K562 treated with DMSO at 1 percent for 48 hours (cell line): ENCODE results near the gene CAVIN1. TPM values are rescaled to one million over a fixed set of nuclear protein-coding genes. Genes with fewer than 3 reads are reported as not detected.

ENCODE experiments used
- total RNA-seq: library from RNA; unstranded; fragments of 300-600 nt; gene quantifications from 2 replicates; pipeline ENCODE4 v1.2.3, GENCODE V29; 2022; ENCODE audit warnings: low replicate concordance; ENCODE audit errors: extremely low read depth

The CAVIN1 gene, protein sequence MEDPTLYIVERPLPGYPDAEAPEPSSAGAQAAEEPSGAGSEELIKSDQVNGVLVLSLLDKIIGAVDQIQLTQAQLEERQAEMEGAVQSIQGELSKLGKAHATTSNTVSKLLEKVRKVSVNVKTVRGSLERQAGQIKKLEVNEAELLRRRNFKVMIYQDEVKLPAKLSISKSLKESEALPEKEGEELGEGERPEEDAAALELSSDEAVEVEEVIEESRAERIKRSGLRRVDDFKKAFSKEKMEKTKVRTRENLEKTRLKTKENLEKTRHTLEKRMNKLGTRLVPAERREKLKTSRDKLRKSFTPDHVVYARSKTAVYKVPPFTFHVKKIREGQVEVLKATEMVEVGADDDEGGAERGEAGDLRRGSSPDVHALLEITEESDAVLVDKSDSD
- not detected in 2 replicates for total RNA-seq

DNA sequence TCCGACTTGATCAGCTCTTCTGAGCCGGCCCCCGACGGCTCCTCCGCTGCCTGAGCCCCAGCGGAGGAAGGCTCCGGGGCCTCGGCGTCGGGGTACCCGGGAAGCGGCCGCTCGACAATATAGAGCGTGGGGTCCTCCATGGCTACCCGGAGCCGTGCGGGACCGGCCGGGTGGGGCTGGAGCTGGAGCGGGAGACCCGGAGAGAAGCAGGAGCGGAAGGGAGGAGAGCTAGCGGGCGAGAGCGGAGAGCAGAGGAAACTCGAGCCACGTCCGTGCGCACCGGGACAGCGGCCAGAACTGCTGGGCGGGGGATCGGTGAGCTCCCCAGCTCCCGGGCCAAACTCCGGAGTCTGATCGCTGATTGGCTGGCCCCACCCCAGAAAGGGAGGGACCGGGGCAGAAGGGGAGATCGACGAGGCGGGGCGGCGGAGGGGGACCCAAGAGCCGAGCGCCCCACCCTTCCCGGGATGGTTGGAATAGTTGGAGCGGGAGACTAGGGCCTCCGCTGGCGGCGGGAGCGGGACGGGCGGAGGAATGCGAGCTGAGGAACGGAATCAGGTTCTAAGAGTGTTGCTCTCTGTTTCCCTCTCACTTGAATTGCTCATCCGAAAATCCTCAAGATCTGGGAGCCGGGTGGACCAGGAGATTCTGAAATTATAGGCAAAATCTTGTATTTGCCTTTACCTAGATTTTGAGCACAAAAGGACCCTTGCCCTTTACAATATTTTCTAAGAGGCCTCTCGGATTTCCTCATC, at the start of gene CAVIN1:
CAVIN1 (minus strand) TSS at position 299 of the 755 bp plus-strand sequence; CDS start at position 140, 159 bp downstream.

DNA sequence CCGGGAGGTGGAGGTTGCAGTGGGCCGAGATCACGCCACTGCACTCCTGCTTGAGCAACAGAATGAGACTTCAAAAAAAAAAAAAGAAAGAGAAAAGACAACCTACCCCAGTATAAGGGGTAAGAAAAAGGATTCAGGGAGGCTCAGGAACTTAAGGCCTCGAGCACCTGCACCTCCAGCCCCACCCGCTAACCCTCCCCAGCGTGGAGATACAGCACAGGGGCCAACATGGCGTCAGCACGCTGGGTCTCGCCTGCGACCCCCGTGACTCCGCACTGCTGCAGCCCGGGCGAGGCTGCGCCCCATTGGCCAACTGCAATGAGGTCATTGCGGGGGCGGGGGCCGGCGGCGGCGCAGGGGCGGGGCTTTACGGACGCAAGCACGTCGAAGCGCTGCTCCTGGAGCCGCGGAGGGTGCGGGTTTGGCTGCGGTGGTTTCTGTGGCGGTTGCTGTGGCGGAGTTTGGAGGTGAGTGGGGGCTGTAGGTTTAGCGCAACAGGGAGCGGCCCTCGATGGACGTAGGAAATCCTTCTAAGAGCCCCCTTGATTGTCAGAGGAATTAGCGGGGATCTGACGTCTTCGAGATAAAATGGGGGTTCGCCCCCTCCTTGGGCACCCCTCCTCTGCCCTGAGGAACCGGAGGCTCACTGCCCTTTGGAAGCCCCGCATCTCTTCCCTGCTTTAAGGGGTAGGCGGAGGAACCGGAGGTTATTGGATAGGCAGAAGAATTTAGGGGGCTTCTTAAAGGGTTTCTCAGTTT, 35.6 kb upstream of the CAVIN1 start, which contains the start of gene ATP6V0A1:
ATP6V0A1 (plus strand) TSS at position 382 of the 759 bp plus-strand sequence. CDS start 2,017 bp downstream, outside the sequence.

DNA sequence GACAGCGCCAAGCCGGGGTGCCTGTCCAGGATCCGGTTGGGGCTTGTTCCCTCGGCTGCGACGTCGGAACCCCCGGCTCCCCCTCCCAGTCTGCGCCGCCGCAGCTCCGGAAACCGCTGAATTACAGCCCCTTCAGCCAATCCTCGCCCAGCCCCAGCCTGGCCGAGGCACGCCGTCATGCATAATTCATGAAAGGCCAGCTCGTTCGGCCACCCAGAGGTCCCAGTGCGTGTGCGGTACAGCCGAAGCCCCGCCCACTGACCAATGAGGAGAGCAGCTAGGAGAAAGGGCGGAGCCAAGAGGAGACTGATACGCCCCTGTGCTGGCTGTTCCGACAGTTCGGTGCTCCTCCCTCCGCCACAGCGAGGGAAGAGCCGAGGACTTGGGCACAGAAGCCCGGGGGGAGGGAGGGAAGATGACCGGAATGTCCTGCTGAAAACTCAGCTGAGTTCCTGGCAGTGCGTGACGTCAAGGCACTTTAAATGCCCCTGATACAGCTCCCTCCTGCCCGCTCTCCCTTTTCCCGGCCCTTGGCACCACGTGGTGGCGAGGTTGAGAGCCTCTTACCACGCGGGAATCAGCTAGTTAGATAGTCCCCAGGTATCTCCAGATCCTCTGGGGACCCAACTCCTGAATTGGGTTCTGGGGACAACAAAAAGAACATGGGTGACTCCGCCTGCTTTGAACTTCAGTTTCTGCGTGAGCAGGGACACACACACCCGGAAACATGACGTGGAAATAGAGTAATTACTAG, 34.5 kb downstream of the CAVIN1 start, which contains the start of gene STAT3:
STAT3 (minus strand) TSS at position 62 of the 754 bp plus-strand sequence. CDS start 39,926 bp downstream, outside the sequence.

Other genes starting within 250 kb of the CAVIN1 start
- not detected in 2 replicates for gene KCNH4, start 242.1 kb downstream of the CAVIN1 start, total RNA-seq
- gene HCRT, start 237.8 kb downstream of the CAVIN1 start, total RNA-seq = not detected in 2 replicates
- gene GHDC, start 228.8 kb downstream of the CAVIN1 start, total RNA-seq = not detected in 2 replicates
- 69.5 TPM in 1 of 2 replicates, not detected in the other for gene STAT5B, start 146.9 kb downstream of the CAVIN1 start, total RNA-seq
- 406 TPM in 1 of 2 replicates, not detected in the other for gene STAT5A, start 134.8 kb downstream of the CAVIN1 start, total RNA-seq
- not detected in 2 replicates for gene STAT3, start 34.8 kb downstream of the CAVIN1 start, total RNA-seq
- gene ATP6V0A1, start 35.6 kb upstream of the CAVIN1 start, total RNA-seq = not detected in 2 replicates
- gene NAGLU, start 113.0 kb upstream of the CAVIN1 start, total RNA-seq = not detected in 2 replicates
- not detected in 2 replicates for gene HSD17B1, start 129.7 kb upstream of the CAVIN1 start, total RNA-seq
- gene COASY, start 138.9 kb upstream of the CAVIN1 start, total RNA-seq = not detected in 2 replicates
- not detected in 2 replicates for gene MLX, start 143.8 kb upstream of the CAVIN1 start, total RNA-seq
- gene PSMC3IP, start 154.5 kb upstream of the CAVIN1 start, total RNA-seq = not detected in 2 replicates
- not detected in 2 replicates for gene RETREG3, start 186.1 kb upstream of the CAVIN1 start, total RNA-seq
- not detected in 2 replicates for gene TUBG1, start 186.4 kb upstream of the CAVIN1 start, total RNA-seq
- gene TUBG2, start 236.0 kb upstream of the CAVIN1 start, total RNA-seq = not detected in 2 replicates